ENCODE results near the gene MACO1.

Gene MACO1

DNA sequence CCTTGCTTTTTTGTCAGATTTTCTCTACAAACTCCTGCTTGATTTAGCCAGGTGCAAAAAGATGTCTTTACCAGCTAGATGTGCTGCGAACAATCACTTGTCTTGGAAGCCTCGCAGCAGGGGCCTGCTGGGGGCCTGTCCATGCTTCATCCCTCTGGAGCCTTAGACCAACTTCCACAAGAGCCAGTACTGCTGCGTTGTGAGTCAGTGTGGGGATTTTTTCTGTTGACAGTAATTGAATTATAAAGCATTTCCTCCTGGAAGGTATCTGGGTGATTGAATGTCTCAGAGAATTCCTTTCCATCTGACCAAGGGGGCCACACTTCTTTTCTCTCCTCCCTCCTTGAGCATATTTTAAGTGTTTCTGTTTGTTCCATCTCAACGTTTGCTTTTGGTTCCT is 72.3 kb downstream of the MACO1 start:
- H4K20me1 ChIP-seq (ENCODE audit: control insufficient read depth, insufficient read depth, low read depth, low read length) = no peaks in the 10 kb centered on the region
- no peaks in the 10 kb centered on the region for H3K79me2 ChIP-seq (ENCODE audit: control insufficient read depth, low read length)
- no peak overlapping the region for H3K4me3 ChIP-seq (ENCODE audit: low read length)
- H3F3A ChIP-seq (ENCODE audit: control insufficient read depth, insufficient read depth) = peaks cover 4% of the 10 kb centered on the region; the same call in 1 of the 2 replicates
- H3K9me3 ChIP-seq (ENCODE audit: control insufficient read depth, insufficient read depth, low read length) = no peaks in the 10 kb centered on the region
- H3K9me2 ChIP-seq (replicated peaks; ENCODE audit: control insufficient read depth, low read length) = no peaks in the 10 kb centered on the region
- TF ChIP-seq EZH2phosphoT487 (IDR thresholded peaks at IDR 0.05; ENCODE audit: borderline replicate concordance, low read length) = no peak
- TF ChIP-seq, protein P1, sequence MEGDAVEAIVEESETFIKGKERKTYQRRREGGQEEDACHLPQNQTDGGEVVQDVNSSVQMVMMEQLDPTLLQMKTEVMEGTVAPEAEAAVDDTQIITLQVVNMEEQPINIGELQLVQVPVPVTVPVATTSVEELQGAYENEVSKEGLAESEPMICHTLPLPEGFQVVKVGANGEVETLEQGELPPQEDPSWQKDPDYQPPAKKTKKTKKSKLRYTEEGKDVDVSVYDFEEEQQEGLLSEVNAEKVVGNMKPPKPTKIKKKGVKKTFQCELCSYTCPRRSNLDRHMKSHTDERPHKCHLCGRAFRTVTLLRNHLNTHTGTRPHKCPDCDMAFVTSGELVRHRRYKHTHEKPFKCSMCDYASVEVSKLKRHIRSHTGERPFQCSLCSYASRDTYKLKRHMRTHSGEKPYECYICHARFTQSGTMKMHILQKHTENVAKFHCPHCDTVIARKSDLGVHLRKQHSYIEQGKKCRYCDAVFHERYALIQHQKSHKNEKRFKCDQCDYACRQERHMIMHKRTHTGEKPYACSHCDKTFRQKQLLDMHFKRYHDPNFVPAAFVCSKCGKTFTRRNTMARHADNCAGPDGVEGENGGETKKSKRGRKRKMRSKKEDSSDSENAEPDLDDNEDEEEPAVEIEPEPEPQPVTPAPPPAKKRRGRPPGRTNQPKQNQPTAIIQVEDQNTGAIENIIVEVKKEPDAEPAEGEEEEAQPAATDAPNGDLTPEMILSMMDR (IDR thresholded peaks at IDR 0.05; ENCODE audit: low read depth, low read length, poor library complexity, severe bottlenecking) = no peak
- no peak overlapping the region for H3K4me2 ChIP-seq (ENCODE audit: low read length)
- peaks cover 38% of the 10 kb centered on the region for H3K36me3 ChIP-seq (ENCODE audit: control insufficient read depth, low read length)
- no peak overlapping the region for H3K27ac ChIP-seq (ENCODE audit: low read depth, low read length)
- no peaks in the 10 kb centered on the region for H3K27me3 ChIP-seq (ENCODE audit: control insufficient read depth, low read length)
- H3K4me1 ChIP-seq (ENCODE audit: control insufficient read depth, low read length) = peaks cover 20% of the 10 kb centered on the region

GRCh38 chr1:25503551-25504426 is 73.1 kb downstream of the MACO1 start:
- Histone ChIP-seq H3K36me3 (ENCODE audit: control insufficient read depth, low read length) (peaks cover 29% of the 10 kb centered on the region), H3K79me2 (ENCODE audit: control insufficient read depth, low read length) (no peaks in the 10 kb centered on the region), H3K9me2 (replicated peaks; ENCODE audit: control insufficient read depth, low read length) (no peaks in the 10 kb centered on the region), H3F3A (ENCODE audit: control insufficient read depth, insufficient read depth) (peaks cover 4% of the 10 kb centered on the region; the same call in 1 of the 2 replicates), H3K27me3 (ENCODE audit: control insufficient read depth, low read length) (no peaks in the 10 kb centered on the region), H3K4me3 (ENCODE audit: low read length) (no peak overlapping the region), H3K9me3 (ENCODE audit: control insufficient read depth, insufficient read depth, low read length) (no peaks in the 10 kb centered on the region), H3K4me2 (ENCODE audit: low read length) (no peak overlapping the region), H4K20me1 (ENCODE audit: control insufficient read depth, insufficient read depth, low read depth, low read length) (no peaks in the 10 kb centered on the region), H3K27ac (ENCODE audit: low read depth, low read length) (no peak overlapping the region), H3K4me1 (ENCODE audit: control insufficient read depth, low read length) (peaks cover 20% of the 10 kb centered on the region)
- TF ChIP-seq, protein P1 (IDR thresholded peaks at IDR 0.05; ENCODE audit: low read depth, low read length, poor library complexity, severe bottlenecking) = peak; percentile 70
- no peak for TF ChIP-seq EZH2phosphoT487 (IDR thresholded peaks at IDR 0.05; ENCODE audit: borderline replicate concordance, low read length)

GRCh38 chr1:25504706-25505595 is 74.3 kb downstream of the MACO1 start:
- no peaks in the 10 kb centered on the region for H4K20me1 ChIP-seq (ENCODE audit: control insufficient read depth, insufficient read depth, low read depth, low read length)
- no peaks in the 10 kb centered on the region for H3K9me2 ChIP-seq (replicated peaks; ENCODE audit: control insufficient read depth, low read length)
- 0 out of 2 replicates have a peak overlapping the region, but pooled peaks have one; percentile 7 for H3K4me3 ChIP-seq (ENCODE audit: low read length)
- peaks cover 20% of the 10 kb centered on the region for H3K4me1 ChIP-seq (ENCODE audit: control insufficient read depth, low read length)
- H3F3A ChIP-seq (ENCODE audit: control insufficient read depth, insufficient read depth) = peaks cover 4% of the 10 kb centered on the region; the same call in 1 of the 2 replicates
- peaks cover 23% of the 10 kb centered on the region for H3K36me3 ChIP-seq (ENCODE audit: control insufficient read depth, low read length)
- TF ChIP-seq EZH2phosphoT487 (IDR thresholded peaks at IDR 0.05; ENCODE audit: borderline replicate concordance, low read length) = no peak
- TF ChIP-seq, protein P1 (IDR thresholded peaks at IDR 0.05; ENCODE audit: low read depth, low read length, poor library complexity, severe bottlenecking) = no peak
- no peaks in the 10 kb centered on the region for H3K9me3 ChIP-seq (ENCODE audit: control insufficient read depth, insufficient read depth, low read length)
- no peaks in the 10 kb centered on the region for H3K79me2 ChIP-seq (ENCODE audit: control insufficient read depth, low read length)
- peak overlapping the region; percentile 50 for H3K4me2 ChIP-seq (ENCODE audit: low read length)
- H3K27me3 ChIP-seq (ENCODE audit: control insufficient read depth, low read length) = no peaks in the 10 kb centered on the region
- no peak overlapping the region for H3K27ac ChIP-seq (ENCODE audit: low read depth, low read length)

All from DOHH2 (cell line).